Activated CD4-positive, CD25-positive, alpha-beta regulatory T cell treated with anti-CD3 and anti-CD28 coated beads, Interleukin-2, amount 50 U/mL, for 24 hours (primary cell): Measurements from ENCODE around the gene HINFP.
A peak's percentile ranks its signal among the peaks of the same experiment; 100 is the strongest.
"Not testable (repeated sequence)": the region's sequence is repeated elsewhere in the genome, so short reads cannot be mapped to it uniquely, and the experiment has no call there.

Experiments used
- ATAC-seq, 2 donors: fragments of 150-1000 bp; cut with Tn5 transposase; one replicate each; pipeline ENCODE4 v1.10.0; 2021; ENCODE audit warnings: mild to moderate bottlenecking in 1 of 2, moderate library complexity in 1 of 2

HINFP gene

DNA sequence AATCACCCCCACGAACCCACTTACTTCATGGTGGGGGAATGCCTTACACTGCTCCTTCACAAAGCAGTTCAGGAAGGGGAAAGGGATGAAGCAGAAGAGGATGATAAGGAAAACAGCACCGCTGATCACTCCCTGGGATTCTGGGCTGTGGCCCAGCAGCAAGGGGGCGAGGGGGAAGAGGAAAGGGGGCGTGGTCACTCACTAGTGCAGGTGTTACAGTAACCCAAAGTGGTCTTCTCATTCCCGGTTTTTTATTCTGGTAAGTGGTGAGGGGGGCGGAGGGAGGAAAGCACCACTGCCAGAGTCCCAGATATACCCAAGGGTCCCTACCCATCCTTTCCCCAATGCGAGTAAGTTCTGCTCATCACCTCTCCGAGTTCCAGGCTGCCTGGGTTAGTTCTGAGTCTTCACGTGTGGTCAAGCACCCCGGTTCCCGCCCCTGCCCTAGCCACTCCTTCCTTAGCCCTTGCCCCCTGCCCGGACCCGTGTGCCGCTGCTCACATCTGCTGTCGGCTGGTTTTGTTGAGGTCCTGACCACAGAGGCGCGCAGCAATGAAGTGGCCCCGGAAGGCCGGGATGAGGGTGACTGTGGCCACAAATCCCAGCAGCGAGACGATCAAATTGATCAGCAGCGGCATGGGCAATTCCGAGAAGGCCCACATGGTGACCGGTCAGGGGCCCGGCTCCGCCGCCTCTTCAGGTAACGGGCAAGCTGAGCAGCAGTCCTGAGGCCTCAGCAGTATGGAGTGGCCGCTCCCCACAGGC is 20.2 kb upstream of the HINFP start:
- peak; percentile 9 to 12 for ATAC-seq

DNA sequence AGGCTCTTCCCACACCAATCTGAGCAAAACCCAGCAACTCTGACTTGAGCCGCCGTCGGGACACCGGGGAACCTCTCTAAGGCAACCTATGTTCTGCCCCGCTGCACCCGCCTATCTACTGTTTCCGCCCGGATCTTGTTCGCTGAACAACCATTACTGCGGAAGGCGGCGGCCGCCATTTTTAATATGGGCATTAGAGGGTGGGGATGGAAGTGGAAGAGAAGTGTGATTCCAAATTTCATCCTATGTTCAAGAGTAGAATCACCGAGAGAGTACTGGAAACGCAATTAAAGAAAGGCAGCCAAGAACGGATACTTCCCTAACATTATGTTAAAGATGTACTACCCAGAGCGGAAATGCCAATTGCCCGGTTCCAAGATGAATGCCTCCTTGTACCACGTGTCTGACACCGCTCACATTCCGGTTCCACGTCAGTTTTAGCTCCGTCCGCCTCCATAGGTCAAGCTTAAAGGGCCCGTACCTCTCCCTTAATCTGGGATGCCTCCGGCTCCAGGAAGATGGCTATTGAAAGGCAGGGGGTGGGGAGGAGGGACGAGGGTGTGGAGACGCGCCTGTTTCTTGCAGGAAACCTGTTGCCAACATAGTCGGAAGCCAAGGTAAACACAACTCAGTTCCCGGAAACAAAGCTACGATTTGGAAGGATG is 19.5 kb upstream of the HINFP start, which contains the start of gene DPAGT1:
TSS of gene DPAGT1 (minus strand) at position 95 of the 665 bp plus-strand sequence. CDS start 198 bp downstream, outside the sequence.
- ATAC-seq = peak; percentile 88 to 90

GRCh38 chr11:119103161-119103664 is 18.2 kb upstream of the HINFP start:
- not testable (repeated sequence) for ATAC-seq

DNA sequence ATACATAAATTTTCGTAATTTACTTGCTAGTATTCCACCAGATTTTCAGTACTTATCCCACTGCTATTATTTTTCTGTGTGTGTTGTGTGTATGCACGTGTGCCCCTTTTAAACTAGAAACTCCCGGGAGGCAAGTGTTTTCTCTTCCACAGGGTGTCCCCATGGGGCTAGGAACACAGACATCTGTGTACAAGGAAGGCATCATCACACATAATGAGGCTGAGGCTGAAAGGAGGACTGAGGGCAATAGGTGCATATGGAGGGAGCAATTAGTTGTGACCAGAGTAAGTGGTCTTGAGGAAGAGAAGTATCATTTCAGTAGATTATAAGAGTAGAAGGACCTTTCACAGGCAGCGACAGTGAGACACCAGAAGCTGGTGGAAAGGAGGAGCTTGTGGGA is 17.6 kb upstream of the HINFP start:
- no peak for ATAC-seq

DNA sequence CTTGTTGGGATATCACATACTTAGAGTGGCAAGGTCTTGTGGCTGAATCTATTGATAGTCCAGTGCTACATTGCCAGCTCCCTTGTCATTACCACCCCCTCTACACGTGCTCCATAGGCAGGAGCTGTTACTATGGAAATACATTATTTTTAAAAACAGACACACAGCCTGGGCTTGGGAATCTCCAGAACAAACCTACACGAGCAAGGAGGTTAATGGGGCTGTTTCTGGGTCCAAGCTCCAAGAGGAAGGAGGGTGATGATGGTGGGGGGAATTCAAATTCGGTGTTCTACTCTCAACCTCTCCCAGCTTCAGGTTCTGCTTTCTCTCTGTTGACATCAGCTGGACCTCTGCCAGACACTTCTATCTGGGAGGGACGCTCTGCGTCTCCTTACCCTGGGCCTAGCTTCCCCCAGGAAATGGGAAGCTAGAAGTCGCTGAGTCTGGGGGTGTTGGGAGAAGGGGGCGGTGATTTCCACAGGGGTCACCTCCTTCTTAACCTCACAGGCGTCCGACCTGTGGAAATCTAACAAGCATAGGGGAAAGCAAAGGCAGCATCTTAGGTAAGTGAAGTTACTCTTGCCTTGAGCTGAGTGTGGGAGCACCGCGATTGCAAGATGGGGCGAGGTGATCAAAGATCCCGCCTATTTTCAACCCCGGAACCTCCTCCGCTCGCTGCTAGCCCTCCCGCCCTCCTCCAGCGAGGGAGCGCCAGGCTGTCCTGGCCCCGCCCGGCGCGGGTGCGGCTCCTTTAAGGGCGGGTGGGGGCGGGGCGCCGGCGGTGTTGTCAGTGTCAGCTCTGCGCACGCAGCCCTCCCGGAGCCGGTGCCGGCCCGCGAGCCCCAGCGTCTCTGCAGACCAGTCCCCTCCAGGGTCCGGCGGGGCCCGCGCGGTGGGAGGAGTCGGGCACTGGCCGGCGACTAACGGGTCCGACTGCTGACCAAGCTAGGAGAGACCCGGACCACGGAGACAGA is 14.5 kb upstream of the HINFP start, which contains the start of gene C2CD2L:
TSS of gene C2CD2L (plus strand) at position 781 of the 974 bp plus-strand sequence. CDS start 398 bp downstream, outside the sequence.
- peak; percentile 93 to 94 for ATAC-seq

GRCh38 chr11:119107538-119108145 is 13.7 kb upstream of the HINFP start:
- ATAC-seq = peak; percentile 12 to 14

DNA sequence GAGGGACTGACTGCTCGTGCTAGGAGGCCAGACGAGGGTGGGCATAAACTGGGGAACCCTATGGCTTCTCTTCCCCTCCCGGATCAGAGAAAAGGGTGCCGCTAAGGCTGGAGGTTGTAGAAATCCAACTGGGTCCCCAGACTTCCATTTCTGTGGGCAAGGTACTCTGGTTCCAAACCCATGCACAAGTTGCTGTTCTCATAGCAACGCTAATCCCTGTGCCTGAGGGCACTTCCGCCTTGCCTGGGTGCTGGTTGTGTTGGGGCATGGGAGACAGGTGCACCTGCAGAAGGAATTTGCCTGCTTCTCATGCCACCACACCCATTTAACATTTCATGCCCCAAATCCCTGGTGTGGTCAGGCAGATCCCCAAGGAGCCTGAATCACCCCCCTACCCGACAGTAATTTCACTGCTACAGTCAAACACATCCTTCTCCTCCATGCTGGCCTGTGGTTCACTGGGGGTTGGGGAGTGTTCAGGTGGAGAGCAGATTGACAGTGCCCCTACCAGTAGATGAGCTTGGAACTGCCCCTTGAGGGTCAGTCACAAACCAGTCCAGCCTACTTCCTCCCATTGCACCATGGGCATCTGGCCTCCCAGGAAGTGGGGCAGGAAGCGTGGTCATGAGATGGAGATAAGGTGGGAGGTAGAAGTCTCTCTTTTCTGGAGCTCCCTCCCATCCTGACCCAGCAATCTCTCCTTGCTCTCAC is 13.1 kb upstream of the HINFP start:
- ATAC-seq = no peak

- ATAC-seq = no peak
Observed at GRCh38 chr11:119108857-119109221, 12.5 kb upstream of the HINFP start.

- ATAC-seq = no peak
Observed at GRCh38 chr11:119109843-119110242, 11.5 kb upstream of the HINFP start.

- no peak for ATAC-seq
Observed at GRCh38 chr11:119110439-119110838, 10.9 kb upstream of the HINFP start.

GRCh38 chr11:119111361-119111925 is 9.9 kb upstream of the HINFP start:
- no peak for ATAC-seq

- no peak for ATAC-seq
Observed at GRCh38 chr11:119112314-119113020, 8.9 kb upstream of the HINFP start.

DNA sequence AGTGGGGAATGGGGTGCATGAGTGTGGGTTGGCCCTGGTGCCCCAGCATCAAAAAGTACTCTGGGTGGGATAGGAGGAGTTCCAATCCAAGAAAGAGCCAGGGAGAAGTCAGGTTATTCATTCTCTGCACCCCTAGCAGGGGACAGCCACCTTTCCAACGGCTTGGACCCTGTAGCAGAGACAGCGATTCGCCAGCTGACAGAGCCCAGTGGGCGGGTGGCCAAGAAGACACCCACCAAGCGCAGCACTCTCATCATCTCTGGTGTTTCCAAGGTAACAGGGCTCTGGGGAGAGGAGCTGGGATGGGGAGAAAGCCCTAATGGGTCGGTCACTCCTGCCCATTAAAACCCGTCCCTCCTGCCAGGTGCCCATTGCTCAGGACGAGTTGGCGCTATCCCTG is 7.7 kb upstream of the HINFP start:
- no peak for ATAC-seq

GRCh38 chr11:119114351-119114750 is 7.0 kb upstream of the HINFP start:
- no peak for ATAC-seq

GRCh38 chr11:119115484-119116234 is 5.7 kb upstream of the HINFP start:
- no peak for ATAC-seq

- no peak for ATAC-seq
Observed at GRCh38 chr11:119116235-119116594, 5.2 kb upstream of the HINFP start.

- no peak for ATAC-seq
Observed at GRCh38 chr11:119116601-119117000, 4.8 kb upstream of the HINFP start.

- ATAC-seq = no peak
Observed at GRCh38 chr11:119117004-119117706, 4.2 kb upstream of the HINFP start.

DNA sequence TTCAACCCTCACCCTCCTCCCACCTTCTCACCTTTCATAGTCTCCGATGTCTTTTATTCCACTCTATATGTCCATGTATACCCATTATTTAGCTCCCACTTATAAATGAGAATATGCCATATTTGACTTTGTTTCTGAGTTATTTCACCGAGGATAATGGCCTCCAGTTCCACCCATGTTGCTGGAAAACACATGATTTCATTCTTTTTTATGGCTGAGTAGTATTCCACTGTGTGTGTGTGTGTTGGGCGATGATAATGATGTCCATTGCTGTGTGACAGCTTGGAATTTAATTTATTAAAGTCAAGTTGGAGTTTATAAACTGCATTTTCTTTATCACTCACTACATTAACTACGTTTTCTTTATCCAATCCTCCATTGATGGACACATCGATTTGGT is 3.2 kb upstream of the HINFP start:
- ATAC-seq = no peak
